ENCODE measurements around the gene PLAAT4.

Gene PLAAT4

GRCh38 chr11:63510360-63511047 lies 26.1 kb upstream of the PLAAT4 start:
- TF ChIP-seq TAF1 (IDR thresholded peaks at IDR 0.05; ENCODE audit: low read depth) (no peak), TCF12 (IDR thresholded peaks at IDR 0.05; ENCODE audit: low read depth) (no peak)

- TF ChIP-seq EGR1 (IDR thresholded peaks at IDR 0.05) = no peak
- TF ChIP-seq NFIC (IDR thresholded peaks at IDR 0.05) = no peak
- no peak for TF ChIP-seq CEBPB (IDR thresholded peaks at IDR 0.05)
- no peak for TF ChIP-seq USF1 (IDR thresholded peaks at IDR 0.05)
- TF ChIP-seq FOXM1 (IDR thresholded peaks at IDR 0.05; ENCODE audit: borderline replicate concordance, low read depth) = no peak
- TF ChIP-seq EP300 (IDR thresholded peaks at IDR 0.05; ENCODE audit: borderline replicate concordance) = no peak
- no peak for TF ChIP-seq YY1 (IDR thresholded peaks at IDR 0.05; ENCODE audit: low read depth)
- no peak for TF ChIP-seq TCF12 (IDR thresholded peaks at IDR 0.05; ENCODE audit: low read depth)
- TF ChIP-seq MAX (IDR thresholded peaks at IDR 0.05) = no peak
- no peak for TF ChIP-seq RAD21 (IDR thresholded peaks at IDR 0.05; ENCODE audit: low read depth)
- no peak for TF ChIP-seq TAF1 (IDR thresholded peaks at IDR 0.05; ENCODE audit: low read depth)
- no peak for TF ChIP-seq REST (IDR thresholded peaks at IDR 0.05; ENCODE audit: low read depth)
- TF ChIP-seq ZBTB7A (IDR thresholded peaks at IDR 0.05; ENCODE audit: low read depth) = no peak
Observed at GRCh38 chr11:63511048-63511748, 25.4 kb upstream of the PLAAT4 start.

- TF ChIP-seq RAD21 (IDR thresholded peaks at IDR 0.05; ENCODE audit: low read depth) (no peak), YY1 (IDR thresholded peaks at IDR 0.05; ENCODE audit: low read depth) (no peak), TCF12 (IDR thresholded peaks at IDR 0.05; ENCODE audit: low read depth) (no peak), FOXM1 (IDR thresholded peaks at IDR 0.05; ENCODE audit: borderline replicate concordance, low read depth) (no peak), CEBPB (IDR thresholded peaks at IDR 0.05) (no peak)
Observed at GRCh38 chr11:63512816-63513215, 23.8 kb upstream of the PLAAT4 start.

- TF ChIP-seq EP300 (IDR thresholded peaks at IDR 0.05; ENCODE audit: borderline replicate concordance) = no peak
- TF ChIP-seq YY1 (IDR thresholded peaks at IDR 0.05; ENCODE audit: low read depth) = no peak
Observed at GRCh38 chr11:63516109-63516508, 20.5 kb upstream of the PLAAT4 start.

GRCh38 chr11:63517156-63517555 lies 19.5 kb upstream of the PLAAT4 start:
- TF ChIP-seq CREB1 (IDR thresholded peaks at IDR 0.05; ENCODE audit: low read depth) (no peak), REST (IDR thresholded peaks at IDR 0.05; ENCODE audit: low read depth) (no peak), FOXM1 (IDR thresholded peaks at IDR 0.05; ENCODE audit: borderline replicate concordance, low read depth) (no peak), CEBPB (IDR thresholded peaks at IDR 0.05) (no peak), ZBTB7A (IDR thresholded peaks at IDR 0.05; ENCODE audit: low read depth) (no peak), EGR1 (IDR thresholded peaks at IDR 0.05) (no peak), TAF1 (IDR thresholded peaks at IDR 0.05; ENCODE audit: low read depth) (no peak)

GRCh38 chr11:63518548-63518947 lies 18.1 kb upstream of the PLAAT4 start:
- no peak for TF ChIP-seq FOXM1 (IDR thresholded peaks at IDR 0.05; ENCODE audit: borderline replicate concordance, low read depth)
- TF ChIP-seq CEBPB (IDR thresholded peaks at IDR 0.05) = no peak
- TF ChIP-seq RAD21 (IDR thresholded peaks at IDR 0.05; ENCODE audit: low read depth) = no peak
- TF ChIP-seq CREB1 (IDR thresholded peaks at IDR 0.05; ENCODE audit: low read depth) = no peak
- TF ChIP-seq TCF12 (IDR thresholded peaks at IDR 0.05; ENCODE audit: low read depth) = no peak
- no peak for TF ChIP-seq TAF1 (IDR thresholded peaks at IDR 0.05; ENCODE audit: low read depth)
- TF ChIP-seq ZBTB7A (IDR thresholded peaks at IDR 0.05; ENCODE audit: low read depth) = no peak
- no peak for TF ChIP-seq YY1 (IDR thresholded peaks at IDR 0.05; ENCODE audit: low read depth)
- TF ChIP-seq NFIC (IDR thresholded peaks at IDR 0.05) = no peak
- TF ChIP-seq USF1 (IDR thresholded peaks at IDR 0.05) = no peak
- no peak for TF ChIP-seq EP300 (IDR thresholded peaks at IDR 0.05; ENCODE audit: borderline replicate concordance)

All from Ishikawa (cell line).